Astrocyte of the cerebellum (primary cell): ENCODE measurements around the gene TMED6.
"Not testable (repeated sequence)": the region's sequence is repeated elsewhere in the genome, so short reads cannot be mapped to it uniquely, and the experiment has no call there.

ENCODE experiments used
- DNase-seq: peaks from one replicate; pipeline ENCODE4 v3.0.0-alpha.2; 2011; ENCODE audit warnings: low read depth
- H3K4me3 ChIP-seq: 2 replicates; pipeline ENCODE4 v1.5.1; 2011; ENCODE audit warnings: mild to moderate bottlenecking, low read depth, low read length, moderate library complexity
- CTCF ChIP-seq: IDR thresholded peaks from 2 replicates; pipeline ENCODE4 v1.5.1; 2012; ENCODE audit warnings: low read length, low read depth, moderate library complexity, mild to moderate bottlenecking; ENCODE audit errors: missing control alignments
- in situ Hi-C: cut with HindIII; loops from 2 replicates; pipeline ENCODE4 v1.10.0; 2017; ENCODE audit warnings: low sequenced_read_pairs

The TMED6 gene

DNA sequence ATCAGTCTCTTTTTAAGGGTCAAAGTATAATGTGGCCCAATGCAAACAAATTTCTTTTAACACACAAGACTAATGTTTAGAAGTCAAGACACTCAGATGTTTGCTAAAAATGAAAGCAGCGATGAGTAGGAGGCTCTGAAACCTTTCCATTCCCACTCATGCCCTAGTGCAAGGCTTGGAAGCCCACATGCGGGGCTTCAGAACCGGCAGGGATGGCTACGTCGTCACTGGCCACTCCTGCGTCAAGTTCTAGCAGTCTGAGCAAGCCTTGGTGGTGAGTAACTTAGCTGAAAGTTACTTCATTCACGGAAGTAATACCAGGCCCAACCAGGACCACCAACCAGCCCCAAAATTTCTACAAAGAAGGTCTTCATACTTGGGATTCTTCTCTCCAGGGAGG is 14.8 kb upstream of the TMED6 start:
- in situ Hi-C loops, result no loop called here
- DNase-seq, result no peak
- no peak overlapping the region for H3K4me3 ChIP-seq
- TF ChIP-seq CTCF, result no peak

DNA sequence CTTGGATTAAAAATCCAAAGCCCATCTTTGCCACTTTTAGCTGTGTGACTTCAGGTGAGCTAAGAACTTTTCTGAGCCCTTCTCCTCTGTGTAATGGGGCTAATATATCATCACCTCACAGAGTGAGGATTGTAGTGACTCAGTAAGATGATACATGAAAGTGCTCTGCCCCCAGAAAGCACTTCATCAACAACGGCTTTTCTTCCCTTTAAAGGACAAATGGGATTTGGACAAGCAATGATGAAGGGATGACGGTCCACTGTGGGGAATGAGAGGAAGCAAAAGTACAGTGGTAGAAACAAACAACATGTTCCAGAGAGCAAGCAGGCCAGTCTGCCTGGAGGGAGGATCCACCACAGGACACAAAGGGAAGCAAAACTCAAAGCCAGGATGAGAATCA is 14.3 kb upstream of the TMED6 start:
- no peak for DNase-seq
- TF ChIP-seq CTCF, result no peak
- H3K4me3 ChIP-seq, result no peak overlapping the region
- in situ Hi-C loops, result no loop called here

DNA sequence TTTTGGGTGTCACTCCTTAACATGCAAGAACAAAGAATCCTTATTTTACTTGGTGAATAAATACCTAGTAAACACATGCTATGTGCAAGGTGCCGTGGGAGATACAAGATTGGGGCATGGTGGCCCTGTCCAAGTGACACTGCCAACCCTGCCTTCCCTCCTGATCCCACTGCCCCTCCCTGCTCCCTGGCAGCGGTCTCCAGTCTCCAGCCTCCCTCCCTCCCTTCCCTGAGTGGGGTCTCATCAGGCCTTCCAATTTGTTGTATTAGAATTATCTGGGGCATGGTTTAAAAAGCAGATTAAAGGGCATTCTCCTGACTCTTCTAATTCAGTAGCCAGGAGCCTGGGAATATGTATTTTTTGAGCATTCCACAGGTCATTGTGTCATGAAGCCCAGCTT is 12.5 kb upstream of the TMED6 start:
- TF ChIP-seq CTCF, result no peak
- H3K4me3 ChIP-seq, result no peak overlapping the region
- in situ Hi-C loops, result no loop called here
- DNase-seq, result no peak

DNA sequence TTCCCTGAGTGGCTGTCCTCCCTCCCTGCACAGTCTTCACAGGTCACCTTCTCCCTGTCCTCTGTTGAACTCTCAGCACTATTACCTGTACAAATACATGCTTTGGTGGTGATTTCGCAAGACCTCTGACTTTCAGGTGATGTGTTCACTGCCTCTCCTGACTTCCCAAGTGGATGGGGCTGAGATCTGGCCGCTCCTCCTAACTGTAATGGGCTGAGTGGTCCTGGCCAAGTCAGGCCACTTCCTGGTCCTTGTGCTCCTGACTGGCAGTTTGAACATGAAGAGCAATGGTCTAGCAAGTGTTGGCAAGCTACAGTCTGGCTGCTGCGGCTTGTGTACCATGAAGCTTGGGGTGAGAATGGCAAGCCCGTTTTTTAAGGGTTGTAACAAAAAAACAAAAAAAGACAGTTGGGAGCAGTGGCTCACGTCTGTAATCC is 11.7 kb upstream of the TMED6 start:
- in situ Hi-C loops, result no loop called here

DNA sequence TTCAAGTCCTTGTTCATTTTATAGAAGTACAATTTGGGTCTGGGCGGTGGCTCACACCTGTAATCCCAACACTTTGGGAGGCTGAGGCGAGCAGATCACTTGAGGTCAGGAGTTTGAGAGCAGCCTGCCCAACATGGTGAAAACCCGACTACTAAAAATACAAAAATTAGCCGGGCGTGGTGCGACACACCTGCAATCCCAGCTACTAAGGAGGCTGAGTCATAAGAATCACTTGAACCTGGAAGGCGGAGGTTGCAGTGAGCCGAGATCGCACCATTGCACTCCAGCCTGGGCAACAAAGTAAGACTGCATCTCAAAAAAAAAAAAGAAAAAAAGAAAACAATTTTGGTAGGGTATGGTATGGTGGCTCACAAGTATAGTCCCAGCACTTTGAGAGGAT is 8.5 kb upstream of the TMED6 start:
- H3K4me3 ChIP-seq, in situ Hi-C loops, DNase-seq: not testable (repeated sequence)

More for the DNA sequence above, 11.7 kb upstream of the TMED6 start:
- H3K4me3 ChIP-seq, result no peak overlapping the region
- no peak for TF ChIP-seq CTCF
- no peak for DNase-seq

GRCh38 chr16:69350536-69351133 is 951 bp downstream of the TMED6 start:
- TF ChIP-seq CTCF, result no peak
- in situ Hi-C loops, result no loop called here
- no peak for DNase-seq
- H3K4me3 ChIP-seq, result no peak overlapping the region

DNA sequence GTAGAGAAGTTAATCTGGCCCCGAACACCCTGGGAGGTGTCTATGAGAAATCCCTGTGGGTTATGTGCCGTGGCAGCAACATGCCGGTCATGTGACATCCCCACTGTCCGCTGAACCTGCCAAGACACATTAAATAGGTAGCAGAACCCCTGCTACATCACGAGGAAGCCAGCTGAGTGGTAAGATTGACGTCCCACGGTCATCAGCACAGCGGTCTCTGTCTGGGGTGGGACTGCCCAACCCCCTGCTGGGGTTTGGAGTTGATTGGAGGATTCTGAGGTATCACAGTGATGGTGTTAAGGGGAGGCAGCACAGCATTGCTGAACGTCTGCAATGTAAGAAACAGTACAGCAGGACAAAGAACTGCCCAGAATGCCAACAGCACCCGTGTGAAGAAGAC is 2.0 kb downstream of the TMED6 start:
- in situ Hi-C loops, result no loop called here
- no peak for DNase-seq
- no peak overlapping the region for H3K4me3 ChIP-seq
- TF ChIP-seq CTCF, result no peak
